ENCODE data around the gene TRPC1.
A peak's percentile ranks its signal among the peaks of the same experiment; 100 is the strongest.

Gene TRPC1

GRCh38 chr3:142846779-142847577, 123.1 kb downstream of the TRPC1 start:
- no peak for DNase-seq

- no peak for DNase-seq
Measured at GRCh38 chr3:142849148-142849547, 125.3 kb downstream of the TRPC1 start.

- DNase-seq, result peak; percentile 48
Measured at GRCh38 chr3:142850395-142851023, 126.7 kb downstream of the TRPC1 start.

GRCh38 chr3:142852009-142852408, 128.2 kb downstream of the TRPC1 start:
- no peak for DNase-seq

- peak; percentile 52 for DNase-seq
Measured at GRCh38 chr3:142853270-142854168, 129.7 kb downstream of the TRPC1 start.

GRCh38 chr3:142857056-142857455, 133.2 kb downstream of the TRPC1 start:
- peak; percentile 78 for DNase-seq
